Raji (cell line): Measurements from ENCODE around the gene OR6V1.
A peak's percentile ranks its signal among the peaks of the same experiment; 100 is the strongest.

Source experiments
- POLR2A ChIP-seq: IDR thresholded peaks from 2 replicates; pipeline ENCODE4 v1.6.1; 2011; ENCODE audit warnings: low read depth, low read length, control low read depth; ENCODE audit not compliant: insufficient read depth

The OR6V1 gene, protein sequence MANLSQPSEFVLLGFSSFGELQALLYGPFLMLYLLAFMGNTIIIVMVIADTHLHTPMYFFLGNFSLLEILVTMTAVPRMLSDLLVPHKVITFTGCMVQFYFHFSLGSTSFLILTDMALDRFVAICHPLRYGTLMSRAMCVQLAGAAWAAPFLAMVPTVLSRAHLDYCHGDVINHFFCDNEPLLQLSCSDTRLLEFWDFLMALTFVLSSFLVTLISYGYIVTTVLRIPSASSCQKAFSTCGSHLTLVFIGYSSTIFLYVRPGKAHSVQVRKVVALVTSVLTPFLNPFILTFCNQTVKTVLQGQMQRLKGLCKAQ

DNA sequence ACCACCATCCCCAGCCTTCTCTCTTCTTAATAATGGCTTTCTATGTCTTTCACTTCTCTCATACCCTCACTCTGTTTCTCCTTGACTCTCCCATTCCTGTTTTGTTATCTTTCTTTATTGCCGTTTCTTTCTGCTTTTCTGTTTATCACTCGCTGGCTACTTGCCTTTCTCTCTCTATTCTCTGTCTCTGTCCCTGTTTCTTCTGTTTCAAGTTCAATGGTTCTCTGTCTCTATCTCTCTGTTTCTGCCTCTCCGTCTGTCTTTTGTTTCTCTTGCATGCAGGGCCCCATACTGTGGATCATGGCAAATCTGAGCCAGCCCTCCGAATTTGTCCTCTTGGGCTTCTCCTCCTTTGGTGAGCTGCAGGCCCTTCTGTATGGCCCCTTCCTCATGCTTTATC, at the start of gene OR6V1:
OR6V1 (plus strand) TSS at position 301 of the 400 bp plus-strand sequence; CDS start at position 301, 0 bp downstream.
- TF ChIP-seq POLR2A, result no peak

DNA sequence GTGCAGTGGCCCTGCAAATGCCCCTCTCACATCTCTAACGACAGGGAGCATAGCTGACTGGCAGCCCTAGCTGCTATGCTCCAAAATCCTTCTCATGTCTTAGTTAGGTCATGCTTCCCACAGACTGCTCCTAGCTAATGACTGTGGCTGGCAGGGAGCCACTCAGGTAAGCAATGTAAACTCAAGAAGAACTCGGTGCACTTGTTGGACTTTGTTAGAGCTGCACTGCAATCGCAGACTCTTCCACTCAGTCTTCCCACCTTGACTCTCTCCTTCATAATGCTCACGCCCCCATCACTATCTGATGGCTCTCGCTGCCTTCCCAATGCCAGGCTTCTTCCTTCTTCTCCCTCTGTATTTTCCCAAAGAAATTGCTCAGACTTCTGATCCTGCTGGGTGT, 49.2 kb upstream of the OR6V1 start:
- no peak for TF ChIP-seq POLR2A

DNA sequence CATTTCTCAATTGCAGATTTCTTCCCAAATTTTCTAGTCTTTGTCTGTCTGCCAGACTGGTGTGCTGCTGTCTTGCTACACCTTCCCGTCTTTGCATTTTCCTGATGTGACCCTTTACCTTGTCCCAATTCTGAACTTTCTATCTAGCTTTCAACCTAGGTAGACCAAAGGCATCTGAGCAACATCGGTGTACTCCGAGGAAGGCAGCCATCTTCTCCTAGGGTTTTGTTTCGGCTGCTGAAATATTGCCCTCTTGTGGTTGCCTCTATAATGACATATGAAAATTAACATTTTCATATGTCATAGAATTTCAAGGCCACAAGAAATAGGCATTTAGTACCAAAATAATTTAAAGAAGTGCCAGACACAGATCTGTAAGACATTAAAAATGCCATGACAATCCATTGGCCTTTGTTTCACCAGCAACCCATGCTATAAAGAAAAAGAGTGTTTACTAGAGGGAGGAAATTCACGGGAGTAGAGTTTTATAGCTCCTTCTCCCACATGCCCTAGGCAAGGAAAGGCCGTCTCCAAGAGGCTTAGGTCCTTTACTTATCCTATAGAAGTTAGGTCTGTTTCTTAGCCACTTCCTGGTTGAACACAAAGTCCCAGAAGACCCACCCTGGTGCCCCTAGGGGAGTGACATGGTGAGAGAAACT, 48.6 kb upstream of the OR6V1 start:
- no peak for TF ChIP-seq POLR2A

DNA sequence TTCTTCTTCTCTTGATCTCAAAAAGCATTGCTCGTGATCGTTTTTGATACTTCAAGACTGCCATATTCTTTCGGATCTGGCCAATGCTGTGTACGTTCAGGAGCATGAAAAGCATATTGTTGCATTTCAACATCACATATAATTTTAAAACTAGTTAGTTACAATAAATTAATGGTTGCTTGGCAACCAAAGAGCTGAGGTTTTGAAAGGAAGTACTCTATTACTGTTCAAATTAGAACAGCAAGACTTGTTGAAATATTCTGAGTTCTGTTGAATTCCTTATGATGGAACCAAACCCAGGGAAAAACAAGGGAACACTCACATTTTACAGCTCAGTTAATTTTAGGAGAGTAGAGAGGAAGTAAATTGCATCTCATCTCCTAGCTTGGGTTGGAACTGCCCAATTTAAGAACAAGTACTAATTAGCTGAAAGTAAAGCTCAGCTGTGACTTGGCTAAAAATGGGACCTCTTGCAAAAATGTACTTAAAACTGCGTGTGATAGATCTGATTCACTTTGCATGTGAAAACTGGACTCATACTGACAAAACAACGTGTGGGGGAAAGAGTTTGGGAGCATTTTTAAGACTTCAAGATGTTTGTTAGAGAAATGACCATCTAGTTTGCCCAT, 46.4 kb upstream of the OR6V1 start:
- TF ChIP-seq POLR2A, result no peak

DNA sequence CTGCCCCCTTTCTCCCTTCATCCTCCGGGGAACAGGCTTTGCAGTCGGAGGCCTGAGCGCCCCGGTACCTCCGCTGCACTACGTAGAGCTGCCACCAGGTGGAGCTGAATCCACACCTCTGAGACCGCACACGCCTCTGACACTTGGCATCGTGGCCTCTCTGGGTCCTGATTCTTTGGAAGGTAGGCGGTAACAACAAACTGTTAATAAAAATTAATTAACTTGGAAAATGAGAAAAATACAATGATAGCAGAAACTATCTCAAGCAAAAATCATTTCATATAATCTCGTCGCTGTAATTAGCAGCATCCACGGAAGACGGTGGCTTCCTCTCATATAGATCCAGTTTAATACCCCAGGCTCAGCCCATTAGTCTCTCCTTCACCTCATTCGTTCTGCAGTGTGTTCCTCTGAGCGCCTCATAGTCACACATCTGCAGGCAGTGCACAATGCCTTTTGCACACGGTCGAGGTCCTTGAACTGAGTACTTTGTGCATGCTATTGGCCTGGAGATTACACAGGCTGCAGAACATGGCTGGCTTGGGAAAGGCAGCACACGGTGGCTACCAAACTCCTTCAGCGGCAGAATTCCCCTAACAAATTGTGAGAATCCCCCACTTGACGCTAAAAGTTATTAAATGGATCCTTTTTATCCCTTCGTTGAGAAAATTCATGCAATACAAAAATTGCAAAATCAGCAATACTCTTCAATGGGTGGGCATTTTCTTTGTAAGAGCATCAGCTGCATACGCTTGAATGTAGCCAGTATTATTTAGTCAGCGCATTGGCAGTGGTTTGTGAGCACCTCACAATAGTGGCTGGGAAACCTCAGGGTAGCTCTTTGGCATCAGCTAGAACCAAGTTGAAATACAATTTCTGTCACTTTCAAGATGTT, 43.9 kb upstream of the OR6V1 start:
- TF ChIP-seq POLR2A, result no peak

DNA sequence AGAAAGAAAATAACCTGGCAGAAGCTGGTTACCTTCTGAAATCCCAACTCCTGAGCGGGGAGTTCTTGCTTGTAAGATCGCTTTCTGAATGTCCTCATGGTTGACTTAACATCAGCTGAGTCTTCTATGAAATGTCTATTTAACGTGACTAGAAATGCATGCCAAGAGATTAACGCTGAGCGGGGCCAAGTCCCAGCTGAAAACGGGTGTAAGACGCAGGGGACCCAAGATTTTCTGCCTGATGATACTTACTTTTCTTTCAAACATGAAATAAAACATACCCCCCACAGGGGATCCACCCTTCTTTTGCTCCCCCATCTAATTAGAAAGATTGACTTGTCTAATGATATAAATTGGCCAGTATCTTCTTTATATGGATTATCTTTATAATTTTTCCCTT, 40.1 kb upstream of the OR6V1 start:
- no peak for TF ChIP-seq POLR2A

DNA sequence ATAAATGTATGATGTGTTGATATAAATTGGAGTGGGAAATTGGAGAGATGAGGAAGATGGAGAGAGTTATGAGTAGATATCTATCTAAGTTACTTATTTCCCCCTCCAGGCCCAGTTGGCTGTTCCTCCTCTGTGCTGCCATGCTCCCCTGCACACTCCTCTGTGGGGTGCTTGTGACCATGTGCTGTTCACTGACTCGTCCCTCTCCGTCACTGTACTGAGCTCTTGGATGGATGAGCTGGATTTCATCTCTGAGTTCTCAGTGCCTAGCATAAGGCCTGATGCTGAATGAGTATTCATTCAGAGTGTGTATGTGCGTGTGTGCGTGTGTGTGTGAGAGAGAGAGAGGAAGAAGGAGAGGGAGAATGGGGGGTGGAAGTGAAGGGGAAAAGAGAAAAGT, 39.7 kb upstream of the OR6V1 start:
- TF ChIP-seq POLR2A, result no peak

DNA sequence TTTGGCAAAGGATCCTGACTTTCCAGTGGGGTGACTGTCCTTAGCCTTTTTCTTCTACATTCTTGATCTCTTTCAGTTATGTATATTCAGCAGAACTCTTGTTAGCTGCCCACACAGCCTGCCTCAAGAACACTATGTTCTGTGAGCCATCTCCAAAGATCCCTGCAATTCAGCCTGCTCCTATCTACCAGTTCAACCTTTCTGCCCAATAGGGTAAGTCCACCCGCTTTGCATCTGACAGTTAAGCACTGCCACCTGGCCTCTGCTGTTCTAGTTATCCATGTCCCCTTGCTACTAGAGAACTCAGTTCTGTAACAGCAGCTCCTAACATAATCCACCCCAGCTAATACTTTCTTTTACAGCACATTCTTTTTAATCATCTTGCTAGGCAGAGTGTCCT, 38.7 kb upstream of the OR6V1 start:
- TF ChIP-seq POLR2A, result peak; percentile 26; the same call in 1 of the 2 replicates

DNA sequence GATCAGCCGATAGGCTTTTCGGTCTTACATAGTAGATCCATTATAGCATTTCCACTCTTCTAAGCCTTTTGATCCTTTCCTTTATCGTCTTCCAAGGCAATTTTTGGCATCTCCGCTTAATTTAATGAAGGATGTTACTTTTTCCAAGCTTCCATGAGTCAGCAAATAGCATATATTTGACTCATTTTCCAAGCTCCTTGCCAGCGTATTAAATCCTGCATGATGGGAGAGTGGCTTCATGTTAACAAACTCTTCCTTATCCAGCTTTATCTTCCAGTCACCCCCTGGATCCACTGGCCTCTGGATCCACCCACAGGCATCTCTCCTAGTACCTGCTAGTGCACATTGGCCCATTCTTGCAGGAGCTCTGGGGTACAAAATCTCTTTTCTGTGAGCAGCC, 38.2 kb upstream of the OR6V1 start:
- no peak for TF ChIP-seq POLR2A

DNA sequence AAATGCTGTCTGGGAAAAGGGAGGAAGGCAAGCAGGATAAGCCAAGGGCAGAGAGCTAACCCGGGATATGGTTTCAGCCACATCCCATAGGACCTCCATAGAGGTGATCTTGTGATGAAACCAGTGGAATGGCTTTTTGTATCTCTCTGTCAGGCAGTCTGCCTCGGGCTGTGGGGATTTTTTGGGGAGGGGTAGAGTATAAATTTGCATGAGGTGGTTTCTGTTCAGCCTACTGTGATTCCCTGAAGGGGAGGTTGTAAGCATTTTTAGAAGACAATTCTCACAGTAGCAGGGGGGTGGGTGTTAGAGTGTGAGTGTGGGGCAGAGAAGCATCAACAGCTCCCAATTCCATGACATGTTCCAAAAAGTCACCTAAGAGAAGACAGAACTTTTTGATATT, 37.1 kb upstream of the OR6V1 start:
- TF ChIP-seq POLR2A, result peak; percentile 48; the same call in 1 of the 2 replicates

DNA sequence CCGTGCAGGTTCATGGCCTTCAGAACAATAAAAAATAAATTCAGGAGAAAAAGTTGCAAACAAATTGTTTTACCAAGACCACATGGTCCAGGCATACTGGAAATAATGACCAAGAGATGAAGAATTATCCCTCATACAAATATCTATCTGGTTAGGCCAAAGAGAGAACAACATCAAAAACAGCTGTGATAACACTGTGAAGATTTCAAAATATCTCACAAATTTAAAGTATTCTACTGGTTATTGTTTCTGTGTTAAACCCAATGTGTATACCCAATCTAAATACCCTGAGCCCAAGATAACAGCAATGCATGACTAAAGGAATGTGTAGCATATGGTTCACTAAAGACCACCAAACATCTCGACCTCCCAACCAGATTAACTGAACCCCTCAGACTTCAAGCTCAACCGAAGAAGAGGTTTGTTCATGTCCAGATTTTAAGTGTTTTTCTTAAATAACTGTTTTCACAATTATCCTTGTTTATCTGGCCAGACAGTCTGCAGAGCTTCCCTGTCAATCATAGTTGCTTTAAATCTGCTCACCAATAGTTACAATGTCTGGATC, 36.1 kb upstream of the OR6V1 start:
- TF ChIP-seq POLR2A, result no peak

DNA sequence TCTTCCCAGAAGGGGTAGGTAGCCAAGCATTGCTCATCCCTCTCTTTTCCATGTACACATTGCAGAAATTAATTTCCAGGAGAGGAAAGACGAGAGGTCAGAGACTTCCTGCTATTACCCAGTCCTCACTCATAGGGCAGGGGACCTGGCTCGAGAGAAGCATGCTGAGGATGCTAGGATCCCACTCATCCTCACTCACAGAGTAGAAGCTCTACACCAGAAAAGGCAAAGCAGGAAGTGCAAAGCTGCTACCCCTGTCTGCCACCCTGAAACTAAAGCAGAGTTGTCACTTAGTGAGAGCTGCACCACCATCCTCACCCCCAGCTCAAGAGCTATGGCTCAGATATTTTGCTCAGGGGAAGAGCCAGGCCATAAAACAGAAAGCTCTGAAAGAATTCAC, 35.1 kb upstream of the OR6V1 start:
- no peak for TF ChIP-seq POLR2A

DNA sequence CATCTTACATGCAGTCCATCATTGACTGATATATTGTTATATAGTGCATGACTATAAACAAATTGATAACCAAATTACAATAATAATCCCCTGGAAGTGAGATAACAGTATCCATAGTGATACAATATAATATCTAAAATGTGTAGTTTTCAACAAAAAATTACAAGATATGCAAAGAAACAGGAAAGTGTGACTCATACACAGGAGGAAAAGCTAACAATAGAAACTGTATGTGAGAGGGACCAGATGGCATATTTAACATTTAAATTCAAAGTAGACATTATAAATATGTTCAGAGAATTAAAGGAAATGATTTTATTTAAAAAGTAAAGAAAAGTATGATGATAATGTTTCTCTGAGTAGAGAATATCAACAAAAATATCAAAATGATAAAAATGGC, 33.2 kb upstream of the OR6V1 start:
- no peak for TF ChIP-seq POLR2A

DNA sequence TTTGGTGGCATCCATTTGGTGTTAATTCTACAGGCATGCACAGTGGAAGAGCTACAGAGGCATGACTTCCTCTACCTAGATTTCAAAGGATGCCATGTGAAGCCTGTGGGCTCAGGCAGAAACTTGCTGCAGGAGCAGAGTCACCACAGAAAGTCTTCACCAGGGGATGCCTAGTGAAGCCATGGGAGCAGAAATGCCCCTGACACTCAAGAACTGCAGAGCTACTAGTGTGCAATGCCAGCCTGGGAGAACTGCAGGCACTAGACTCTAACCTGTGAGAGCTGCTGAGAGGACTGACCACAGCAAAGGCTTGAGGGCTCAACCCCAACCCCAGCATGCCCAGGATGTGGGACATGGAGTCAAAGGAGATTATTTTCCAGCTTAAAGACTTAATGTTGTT, 29.1 kb upstream of the OR6V1 start:
- no peak for TF ChIP-seq POLR2A

DNA sequence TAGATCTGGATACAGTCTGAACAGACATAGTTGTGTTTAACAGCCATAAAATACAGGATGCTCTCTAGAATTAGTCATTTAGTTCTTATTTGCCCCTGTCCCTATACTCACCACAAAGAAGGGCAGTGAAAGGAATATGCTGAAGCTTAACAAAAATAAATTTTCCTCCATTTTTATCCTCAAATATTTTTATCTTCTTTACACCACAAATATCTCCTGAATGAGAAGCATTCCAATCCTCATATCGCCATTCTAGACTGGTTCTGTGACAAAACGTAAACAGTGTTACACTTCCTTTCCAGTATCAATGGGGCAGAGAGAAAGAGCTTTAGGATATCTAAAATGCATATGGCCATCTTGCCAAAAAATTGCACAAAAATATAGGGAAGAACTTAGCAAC, 26.8 kb upstream of the OR6V1 start:
- no peak for TF ChIP-seq POLR2A
